WI38 (cell line): ENCODE data around the gene TOR1B.
"Not testable (repeated sequence)": the region's sequence is repeated elsewhere in the genome, so short reads cannot be mapped to it uniquely, and the experiment has no call there.

ENCODE experiments used
- H3K4me3 ChIP-seq: 2 replicates; pipeline ENCODE4 v1.5.1; 2011; ENCODE audit warnings: low read depth, mild to moderate bottlenecking, control low read depth, low read length
- TF ChIP-seq, protein P1 (sequence below): IDR thresholded peaks from 2 replicates; pipeline ENCODE4 v1.5.1; 2012; ENCODE audit warnings: low read depth, mild to moderate bottlenecking, control low read depth, low read length

TOR1B gene

DNA sequence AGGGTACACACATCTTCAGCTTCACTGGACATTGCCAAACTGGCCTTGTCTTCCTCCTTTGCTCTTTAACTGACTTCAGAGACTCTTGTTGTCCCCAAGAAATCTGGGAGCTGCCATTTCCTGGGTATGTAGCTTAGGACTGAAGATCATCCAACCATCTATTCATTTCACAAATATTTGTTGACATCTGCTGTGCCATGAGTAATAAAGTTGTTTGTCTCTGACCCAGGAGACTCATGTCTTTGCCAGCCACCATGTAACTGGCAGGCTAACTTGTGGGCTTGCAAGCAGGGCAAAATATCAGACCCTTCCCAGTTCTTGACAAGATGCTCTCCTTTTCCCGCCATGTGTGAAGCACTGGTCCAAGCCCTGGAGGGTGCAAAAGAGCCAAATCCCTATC is 17.1 kb upstream of the TOR1B start:
- TF ChIP-seq, protein P1, sequence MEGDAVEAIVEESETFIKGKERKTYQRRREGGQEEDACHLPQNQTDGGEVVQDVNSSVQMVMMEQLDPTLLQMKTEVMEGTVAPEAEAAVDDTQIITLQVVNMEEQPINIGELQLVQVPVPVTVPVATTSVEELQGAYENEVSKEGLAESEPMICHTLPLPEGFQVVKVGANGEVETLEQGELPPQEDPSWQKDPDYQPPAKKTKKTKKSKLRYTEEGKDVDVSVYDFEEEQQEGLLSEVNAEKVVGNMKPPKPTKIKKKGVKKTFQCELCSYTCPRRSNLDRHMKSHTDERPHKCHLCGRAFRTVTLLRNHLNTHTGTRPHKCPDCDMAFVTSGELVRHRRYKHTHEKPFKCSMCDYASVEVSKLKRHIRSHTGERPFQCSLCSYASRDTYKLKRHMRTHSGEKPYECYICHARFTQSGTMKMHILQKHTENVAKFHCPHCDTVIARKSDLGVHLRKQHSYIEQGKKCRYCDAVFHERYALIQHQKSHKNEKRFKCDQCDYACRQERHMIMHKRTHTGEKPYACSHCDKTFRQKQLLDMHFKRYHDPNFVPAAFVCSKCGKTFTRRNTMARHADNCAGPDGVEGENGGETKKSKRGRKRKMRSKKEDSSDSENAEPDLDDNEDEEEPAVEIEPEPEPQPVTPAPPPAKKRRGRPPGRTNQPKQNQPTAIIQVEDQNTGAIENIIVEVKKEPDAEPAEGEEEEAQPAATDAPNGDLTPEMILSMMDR = no peak
- H3K4me3 ChIP-seq = no peak overlapping the region

DNA sequence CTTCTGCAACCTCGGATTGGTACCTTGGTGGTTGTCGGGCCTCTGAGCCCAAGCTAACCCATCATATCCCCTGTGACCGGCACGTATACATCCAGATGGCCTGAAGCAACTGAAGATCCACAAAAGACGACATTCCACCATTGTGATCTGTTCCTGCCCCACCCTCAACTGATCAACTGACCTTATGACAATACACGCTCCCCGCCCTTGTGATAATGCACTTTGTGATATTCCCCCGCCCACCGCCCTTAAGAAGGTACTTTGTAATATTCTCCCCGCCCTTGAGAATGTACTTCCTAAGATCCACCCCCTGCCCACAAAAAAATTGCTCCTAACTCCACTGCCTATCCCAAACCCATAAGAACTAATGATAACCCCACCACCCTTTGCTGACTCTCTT is 16.5 kb upstream of the TOR1B start:
- TF ChIP-seq, protein P1 = no peak
- H3K4me3 ChIP-seq = no peak overlapping the region

DNA sequence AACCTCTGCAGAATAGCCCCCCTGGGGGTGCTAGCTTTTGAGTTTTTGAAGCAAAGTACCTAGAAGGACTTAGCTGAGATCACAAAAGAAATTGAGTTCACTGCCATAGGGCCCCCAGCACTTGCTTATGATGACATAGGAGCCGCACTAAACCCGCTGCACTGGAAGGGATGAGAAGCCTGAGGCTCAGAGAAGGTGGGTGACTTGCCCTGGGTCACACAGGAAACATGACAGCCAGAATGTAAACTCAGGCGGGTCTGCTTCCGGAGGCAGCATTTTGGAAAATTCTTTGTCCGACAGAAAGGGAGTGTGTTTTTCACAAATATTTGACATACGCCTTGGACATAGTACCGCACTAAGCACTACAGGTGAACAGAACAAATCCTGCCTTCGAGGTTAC is 8.4 kb upstream of the TOR1B start:
- H3K4me3 ChIP-seq = no peak overlapping the region
- TF ChIP-seq, protein P1 = no peak

DNA sequence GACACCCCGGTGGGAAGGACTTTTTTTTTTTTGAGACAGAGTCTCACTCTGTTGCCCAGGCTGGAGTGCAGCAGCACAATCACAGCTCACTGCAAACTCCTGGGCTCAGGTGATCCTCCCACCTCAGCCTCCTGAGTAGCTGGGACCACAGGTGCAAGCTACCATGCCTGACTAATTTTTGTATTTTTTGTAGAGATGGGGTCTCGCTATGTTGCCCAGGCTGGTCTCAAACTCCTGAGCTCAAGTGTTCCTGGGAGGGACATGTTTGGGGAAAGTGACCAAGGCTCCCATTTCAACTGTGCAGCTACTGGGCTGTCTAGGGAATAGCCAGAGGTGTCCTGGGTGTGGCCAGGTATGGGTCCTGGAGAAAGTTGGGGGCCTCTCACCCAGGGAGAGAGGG is 7.0 kb upstream of the TOR1B start:
- not testable (repeated sequence) for H3K4me3 ChIP-seq

DNA sequence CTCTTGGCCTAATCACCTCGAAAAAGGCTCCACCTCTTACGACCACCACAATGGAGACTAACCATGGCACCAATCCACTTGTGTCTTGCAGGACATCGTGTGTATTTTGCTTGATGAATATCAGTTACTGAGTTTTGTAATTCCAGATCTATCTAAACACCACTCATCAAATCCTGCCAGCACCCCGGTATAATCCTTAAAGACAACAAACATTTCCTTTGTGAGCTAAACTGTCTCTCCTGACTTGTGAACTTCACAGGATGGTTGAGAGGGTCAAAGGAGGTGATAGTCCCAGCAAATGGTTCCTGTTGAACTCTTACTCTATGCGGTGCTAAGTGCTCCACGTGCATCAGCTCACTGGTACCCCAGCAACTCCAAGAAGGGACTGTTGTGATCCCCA is 4.0 kb upstream of the TOR1B start:
- TF ChIP-seq, protein P1 = no peak
- H3K4me3 ChIP-seq = no peak overlapping the region

DNA sequence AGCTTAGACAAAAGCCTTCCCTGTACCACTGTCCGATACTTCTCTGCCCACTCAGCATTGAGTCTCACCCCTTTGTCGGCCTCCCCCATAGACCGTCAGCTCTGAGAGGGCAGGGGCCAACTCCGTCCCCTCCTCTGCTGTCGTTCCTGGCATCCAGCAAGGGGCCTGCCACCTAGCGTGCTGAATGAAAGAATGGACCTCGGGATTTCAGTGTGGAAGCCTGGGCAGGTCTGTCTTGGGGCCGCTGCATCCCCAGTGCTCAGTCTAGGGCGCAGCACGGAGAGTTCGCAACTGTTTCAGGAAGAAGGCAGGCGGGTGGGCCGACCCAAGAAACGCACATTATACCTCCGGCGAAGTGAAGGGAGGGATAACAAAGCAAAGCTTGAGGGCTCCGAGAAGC is 1.5 kb upstream of the TOR1B start:
- TF ChIP-seq, protein P1 = no peak
- H3K4me3 ChIP-seq = no peak overlapping the region

DNA sequence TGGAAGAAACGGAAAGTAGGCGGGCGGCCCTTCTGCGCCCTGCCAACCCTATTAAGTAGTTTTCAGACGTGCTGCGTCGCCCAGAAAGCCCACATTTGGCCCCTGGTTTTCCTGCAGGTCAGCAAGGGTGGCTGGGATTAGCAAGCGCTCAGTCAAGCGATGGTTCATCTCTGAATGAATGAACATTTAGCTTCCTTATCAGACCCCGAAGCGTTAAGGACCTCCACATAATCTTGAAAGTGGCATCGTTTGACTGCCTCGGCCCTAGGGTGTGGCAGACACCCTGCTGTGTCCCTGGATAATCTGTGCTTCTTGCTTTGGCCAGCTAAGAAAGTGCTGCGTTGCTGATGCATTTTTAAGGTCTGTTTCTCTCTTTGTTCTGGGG is 684 bp downstream of the TOR1B start:
- H3K4me3 ChIP-seq = peak overlapping the region; percentile 79
- TF ChIP-seq, protein P1 = no peak

DNA sequence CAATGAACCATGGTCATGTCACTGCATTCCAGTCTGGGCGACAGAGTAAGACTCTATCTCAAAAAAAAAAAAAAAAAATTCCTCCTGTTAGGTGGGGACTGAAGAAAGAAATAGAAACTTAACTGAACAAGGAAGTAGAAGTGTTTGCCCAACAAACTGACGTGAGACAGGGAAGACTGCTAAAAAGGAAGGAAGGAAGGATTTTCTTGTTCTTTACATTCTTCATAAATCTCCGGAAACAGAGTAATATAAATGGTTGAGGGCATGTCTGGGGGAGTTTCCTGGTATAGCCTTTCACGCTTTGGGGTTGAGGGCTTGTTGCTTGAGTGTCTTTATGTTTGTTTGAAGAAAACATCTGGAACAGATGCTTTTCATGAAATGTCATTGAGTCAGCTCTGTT is 3.1 kb downstream of the TOR1B start:
- TF ChIP-seq, protein P1 = no peak
- H3K4me3 ChIP-seq = no peak overlapping the region
